ENCODE measurements around the gene NDUFAB1. TPM values are rescaled to one million over a fixed set of nuclear protein-coding genes. Genes with fewer than 3 reads are reported as not detected.

The NDUFAB1 gene
- total and polyA plus RNA-seq, 2 of the 13 experiments (the other 11 are each of a cell fraction or from before 2014, with no cell fraction given): 221 to 601 TPM

- peak; percentile 52 to 84; a peak in 2 of 4 replicates for TF ChIP-seq HMGXB4 (CRISPR knock-in tag; IDR thresholded peaks at IDR 0.05; ENCODE audit: borderline replicate concordance in 1 of 2, low read depth in 1 of 2)
- no peak for TF ChIP-seq ZNF296 (CRISPR knock-in tag; conservative IDR thresholded peaks at IDR 0.05)
- TF ChIP-seq KDM3A (CRISPR knock-in tag; IDR thresholded peaks at IDR 0.05; ENCODE audit: low read depth): peak; percentile 91; the same call in 1 of the 2 replicates
- TF ChIP-seq, protein P1, sequence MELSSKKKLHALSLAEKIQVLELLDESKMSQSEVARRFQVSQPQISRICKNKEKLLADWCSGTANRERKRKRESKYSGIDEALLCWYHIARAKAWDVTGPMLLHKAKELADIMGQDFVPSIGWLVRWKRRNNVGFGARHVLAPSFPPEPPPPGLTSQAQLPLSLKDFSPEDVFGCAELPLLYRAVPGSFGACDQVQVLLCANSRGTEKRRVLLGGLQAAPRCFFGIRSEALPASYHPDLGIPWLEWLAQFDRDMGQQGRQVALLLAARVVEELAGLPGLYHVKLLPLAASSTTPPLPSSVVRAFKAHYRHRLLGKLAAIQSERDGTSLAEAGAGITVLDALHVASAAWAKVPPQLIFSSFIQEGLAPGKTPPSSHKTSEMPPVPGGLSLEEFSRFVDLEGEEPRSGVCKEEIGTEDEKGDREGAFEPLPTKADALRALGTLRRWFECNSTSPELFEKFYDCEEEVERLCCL (CRISPR knock-in tag; IDR thresholded peaks at IDR 0.05; ENCODE audit: borderline replicate concordance): no peak
- TF ChIP-seq RARA (CRISPR knock-in tag; IDR thresholded peaks at IDR 0.05): peak; percentile 99
- TF ChIP-seq KDM2A (CRISPR knock-in tag; IDR thresholded peaks at IDR 0.05; ENCODE audit: borderline replicate concordance, low read depth): peak; percentile 49; the same call in 1 of the 2 replicates
- TF ChIP-seq FOXJ3 (CRISPR knock-in tag; IDR thresholded peaks at IDR 0.05; ENCODE audit: borderline replicate concordance): peak; percentile 97; the same call in 1 of the 2 replicates
- TF ChIP-seq, protein P2, sequence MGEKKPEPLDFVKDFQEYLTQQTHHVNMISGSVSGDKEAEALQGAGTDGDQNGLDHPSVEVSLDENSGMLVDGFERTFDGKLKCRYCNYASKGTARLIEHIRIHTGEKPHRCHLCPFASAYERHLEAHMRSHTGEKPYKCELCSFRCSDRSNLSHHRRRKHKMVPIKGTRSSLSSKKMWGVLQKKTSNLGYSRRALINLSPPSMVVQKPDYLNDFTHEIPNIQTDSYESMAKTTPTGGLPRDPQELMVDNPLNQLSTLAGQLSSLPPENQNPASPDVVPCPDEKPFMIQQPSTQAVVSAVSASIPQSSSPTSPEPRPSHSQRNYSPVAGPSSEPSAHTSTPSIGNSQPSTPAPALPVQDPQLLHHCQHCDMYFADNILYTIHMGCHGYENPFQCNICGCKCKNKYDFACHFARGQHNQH (CRISPR knock-in tag; IDR thresholded peaks at IDR 0.05): peak; percentile 100
- 0 out of 2 replicates have a peak, but pooled peaks have one; percentile 5 for TF ChIP-seq SMARCC2 (IDR thresholded peaks at IDR 0.05)
- peak; percentile 99 for TF ChIP-seq ZBTB20 (CRISPR knock-in tag; IDR thresholded peaks at IDR 0.05; ENCODE audit: borderline replicate concordance, low read depth)
- TF ChIP-seq PHF5A (CRISPR knock-in tag; IDR thresholded peaks at IDR 0.05; ENCODE audit: low read depth, unreplicated experiment): peak; percentile 87
- TF ChIP-seq RXRB (CRISPR knock-in tag; IDR thresholded peaks at IDR 0.05; ENCODE audit: borderline replicate concordance): peak; percentile 98
- TF ChIP-seq ELF3 (CRISPR knock-in tag; IDR thresholded peaks at IDR 0.05): peak; percentile 96
- TF ChIP-seq ZNF441 (CRISPR knock-in tag; IDR thresholded peaks at IDR 0.05; ENCODE audit: borderline replicate concordance): peak; percentile 83
- TF ChIP-seq, protein P3, sequence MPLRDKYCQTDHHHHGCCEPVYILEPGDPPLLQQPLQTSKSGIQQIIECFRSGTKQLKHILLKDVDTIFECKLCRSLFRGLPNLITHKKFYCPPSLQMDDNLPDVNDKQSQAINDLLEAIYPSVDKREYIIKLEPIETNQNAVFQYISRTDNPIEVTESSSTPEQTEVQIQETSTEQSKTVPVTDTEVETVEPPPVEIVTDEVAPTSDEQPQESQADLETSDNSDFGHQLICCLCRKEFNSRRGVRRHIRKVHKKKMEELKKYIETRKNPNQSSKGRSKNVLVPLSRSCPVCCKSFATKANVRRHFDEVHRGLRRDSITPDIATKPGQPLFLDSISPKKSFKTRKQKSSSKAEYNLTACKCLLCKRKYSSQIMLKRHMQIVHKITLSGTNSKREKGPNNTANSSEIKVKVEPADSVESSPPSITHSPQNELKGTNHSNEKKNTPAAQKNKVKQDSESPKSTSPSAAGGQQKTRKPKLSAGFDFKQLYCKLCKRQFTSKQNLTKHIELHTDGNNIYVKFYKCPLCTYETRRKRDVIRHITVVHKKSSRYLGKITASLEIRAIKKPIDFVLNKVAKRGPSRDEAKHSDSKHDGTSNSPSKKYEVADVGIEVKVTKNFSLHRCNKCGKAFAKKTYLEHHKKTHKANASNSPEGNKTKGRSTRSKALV (CRISPR knock-in tag; IDR thresholded peaks at IDR 0.05): peak; percentile 49
- TF ChIP-seq PPARG (CRISPR knock-in tag; conservative IDR thresholded peaks at IDR 0.05): peak; percentile 88
- TF ChIP-seq ZSCAN25 (CRISPR knock-in tag; IDR thresholded peaks at IDR 0.05): 0 out of 2 replicates have a peak, but pooled peaks have one; percentile 14
- TF ChIP-seq NFE2L1 (CRISPR knock-in tag; IDR thresholded peaks at IDR 0.05; ENCODE audit: borderline replicate concordance): no peak
- peak; percentile 91 for TF ChIP-seq THRA (CRISPR knock-in tag; IDR thresholded peaks at IDR 0.05; ENCODE audit: borderline replicate concordance)
- peak; percentile 51 for TF ChIP-seq ELF1 (CRISPR knock-in tag; IDR thresholded peaks at IDR 0.05)
- 0 out of 2 replicates have a peak, but pooled peaks have one; percentile 59 for TF ChIP-seq GTF2F1 (IDR thresholded peaks at IDR 0.05; ENCODE audit: low read length)
These were observed 55.9 kb downstream of the NDUFAB1 start (continued) for GRCh38 chr16:23539984-23540816.

Data from HepG2 (cell line).